ENCODE measurements around the gene LARGE1.

Gene LARGE1

DNA sequence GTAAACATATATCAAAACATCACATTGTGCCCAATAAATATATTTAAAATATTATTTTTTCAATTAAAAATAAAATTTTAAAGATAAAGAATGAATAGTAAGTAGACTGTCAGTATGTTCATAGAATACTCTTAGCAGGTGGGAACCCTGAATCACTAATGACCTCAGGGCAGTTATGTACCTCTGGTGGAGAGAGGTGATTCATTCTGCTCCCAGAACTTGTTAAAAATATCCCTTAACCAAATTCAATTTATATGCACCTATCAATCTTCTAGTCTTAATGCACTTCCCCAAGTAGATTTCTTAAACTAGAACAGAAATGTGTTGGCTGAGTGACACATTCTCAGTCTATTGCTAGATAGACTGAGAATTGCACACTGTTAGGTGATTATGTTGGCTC, 678.2 kb downstream of the LARGE1 start:
- Histone ChIP-seq H3K9me3 (ENCODE audit: control insufficient read depth, low read length) (peaks cover 6% of the 10 kb centered on the region), H3K9ac (ENCODE audit: low read length) (no peak overlapping the region), H3K4me3 (ENCODE audit: low read length) (no peak overlapping the region), H3K27me3 (replicated peaks; ENCODE audit: control insufficient read depth, insufficient read depth, low read length) (no peaks in the 10 kb centered on the region), H3K4me1 (ENCODE audit: control insufficient read depth, insufficient read depth, low read length) (peaks cover 15% of the 10 kb centered on the region), H3K36me3 (ENCODE audit: control insufficient read depth, insufficient read depth, low read length, severe bottlenecking) (no peaks in the 10 kb centered on the region)
- no peak for DNase-seq (ENCODE audit: low read depth)

GRCh38 chr22:33240888-33241475, 679.3 kb downstream of the LARGE1 start:
- H3K4me1 ChIP-seq (ENCODE audit: control insufficient read depth, insufficient read depth, low read length) = peaks cover 5% of the 10 kb centered on the region
- no peak overlapping the region for H3K9ac ChIP-seq (ENCODE audit: low read length)
- H3K27me3 ChIP-seq (replicated peaks; ENCODE audit: control insufficient read depth, insufficient read depth, low read length) = peaks cover 3% of the 10 kb centered on the region
- no peak for DNase-seq (ENCODE audit: low read depth)
- H3K4me3 ChIP-seq (ENCODE audit: low read length) = no peak overlapping the region
- no peaks in the 10 kb centered on the region for H3K36me3 ChIP-seq (ENCODE audit: control insufficient read depth, insufficient read depth, low read length, severe bottlenecking)
- peaks cover 6% of the 10 kb centered on the region for H3K9me3 ChIP-seq (ENCODE audit: control insufficient read depth, low read length)

DNA sequence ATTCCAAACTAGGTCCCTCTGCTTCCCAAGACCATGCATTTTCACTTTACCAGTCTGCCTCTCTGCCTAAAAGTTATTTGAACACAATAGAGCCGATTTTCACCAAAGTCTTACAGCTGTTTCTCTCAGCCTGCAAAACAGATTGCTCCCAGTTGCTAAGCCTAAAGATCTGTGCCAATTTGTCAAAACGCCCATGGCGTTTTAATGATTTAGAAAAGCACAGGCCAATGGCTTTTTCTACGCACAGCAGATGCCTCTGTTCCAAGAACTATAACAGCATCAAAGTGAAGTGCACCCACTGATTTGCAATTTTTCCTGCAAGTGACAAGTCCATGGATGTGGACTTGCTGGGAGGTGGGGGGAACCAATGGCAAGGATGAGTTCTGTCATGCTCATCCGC, 688.2 kb downstream of the LARGE1 start:
- no peak for DNase-seq (ENCODE audit: low read depth)
- no peak overlapping the region for H3K9ac ChIP-seq (ENCODE audit: low read length)
- no peaks in the 10 kb centered on the region for H3K4me1 ChIP-seq (ENCODE audit: control insufficient read depth, insufficient read depth, low read length)
- H3K27me3 ChIP-seq (replicated peaks; ENCODE audit: control insufficient read depth, insufficient read depth, low read length) = peaks cover 3% of the 10 kb centered on the region
- no peaks in the 10 kb centered on the region for H3K36me3 ChIP-seq (ENCODE audit: control insufficient read depth, insufficient read depth, low read length, severe bottlenecking)
- H3K9me3 ChIP-seq (ENCODE audit: control insufficient read depth, low read length) = peaks cover 59% of the 10 kb centered on the region
- H3K4me3 ChIP-seq (ENCODE audit: low read length) = no peak overlapping the region

DNA sequence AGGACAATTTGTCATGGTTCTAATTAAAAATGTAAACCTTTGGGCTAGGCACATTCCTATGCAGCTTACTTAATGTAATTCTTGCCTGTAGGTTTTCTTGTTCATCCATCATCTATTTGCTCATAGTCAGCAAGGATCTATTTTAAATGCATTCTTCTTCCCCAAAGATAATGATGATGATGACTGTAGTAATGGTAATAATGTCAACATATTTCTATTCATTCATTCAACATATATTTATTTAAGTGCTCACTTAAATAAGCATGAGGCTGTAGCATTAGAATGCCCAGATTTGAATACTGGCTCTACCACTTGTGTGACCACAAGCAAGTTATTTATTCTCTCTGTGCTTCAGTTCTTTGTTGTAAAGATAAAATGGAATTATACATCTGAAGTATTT, 692.5 kb downstream of the LARGE1 start:
- H3K27me3 ChIP-seq (replicated peaks; ENCODE audit: control insufficient read depth, insufficient read depth, low read length) = no peaks in the 10 kb centered on the region
- peak; percentile 29 for DNase-seq (ENCODE audit: low read depth)
- no peaks in the 10 kb centered on the region for H3K4me1 ChIP-seq (ENCODE audit: control insufficient read depth, insufficient read depth, low read length)
- no peak overlapping the region for H3K9ac ChIP-seq (ENCODE audit: low read length)
- H3K9me3 ChIP-seq (ENCODE audit: control insufficient read depth, low read length) = peaks cover 53% of the 10 kb centered on the region
- H3K4me3 ChIP-seq (ENCODE audit: low read length) = no peak overlapping the region
- H3K36me3 ChIP-seq (ENCODE audit: control insufficient read depth, insufficient read depth, low read length, severe bottlenecking) = no peaks in the 10 kb centered on the region

DNA sequence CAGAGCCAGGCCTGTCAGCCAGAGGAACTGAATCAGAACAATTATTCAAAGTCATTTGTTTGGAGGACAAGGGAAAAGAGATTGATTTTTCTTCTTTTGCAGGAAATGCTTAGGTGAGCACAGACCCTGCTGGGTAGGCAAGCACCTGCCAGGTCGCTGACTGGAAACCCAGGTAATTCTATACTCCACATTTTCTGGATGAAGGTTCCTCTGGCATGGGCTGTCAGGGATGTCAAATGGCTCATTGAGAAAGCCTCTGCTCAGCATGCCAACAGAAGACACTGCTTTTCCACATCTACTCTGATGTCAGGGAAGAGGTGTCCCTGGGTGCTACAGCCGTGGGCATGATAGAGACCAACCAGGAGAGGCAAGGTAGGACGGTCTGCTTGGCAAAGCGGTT, 695.4 kb downstream of the LARGE1 start:
- no peaks in the 10 kb centered on the region for H3K36me3 ChIP-seq (ENCODE audit: control insufficient read depth, insufficient read depth, low read length, severe bottlenecking)
- no peak overlapping the region for H3K9ac ChIP-seq (ENCODE audit: low read length)
- H3K9me3 ChIP-seq (ENCODE audit: control insufficient read depth, low read length) = peaks cover 25% of the 10 kb centered on the region
- H3K27me3 ChIP-seq (replicated peaks; ENCODE audit: control insufficient read depth, insufficient read depth, low read length) = no peaks in the 10 kb centered on the region
- DNase-seq (ENCODE audit: low read depth) = no peak
- no peak overlapping the region for H3K4me3 ChIP-seq (ENCODE audit: low read length)
- H3K4me1 ChIP-seq (ENCODE audit: control insufficient read depth, insufficient read depth, low read length) = peaks cover 21% of the 10 kb centered on the region

All from adipocyte (in vitro differentiated cells).